Right kidney (tissue), 1 donor: Measurements from ENCODE around the gene CACNG5.
A peak's percentile ranks its signal among the peaks of the same experiment; 100 is the strongest.

Experiments
- DNase-seq: peaks from one replicate; pipeline ENCODE4 v3.0.0-alpha.2; 2016

The CACNG5 gene

DNA sequence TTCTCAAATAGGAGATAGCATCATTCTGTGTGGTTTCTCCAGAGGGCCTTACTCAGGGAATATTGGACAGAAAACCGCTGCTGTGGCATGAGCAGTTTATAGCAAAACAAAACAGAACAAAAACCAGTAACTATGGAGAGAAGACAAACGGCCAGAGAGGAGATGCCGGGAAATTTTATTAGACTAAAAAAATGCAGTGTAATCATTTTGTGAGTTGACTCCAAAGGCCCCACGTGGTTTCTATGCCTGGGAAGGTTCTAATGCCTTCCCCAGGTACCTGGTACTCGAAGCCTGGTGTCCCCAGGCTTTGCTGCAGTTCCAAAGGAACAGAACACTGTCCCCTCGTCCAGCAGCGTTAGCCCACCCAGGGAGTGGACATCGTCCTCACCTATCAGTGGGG, 12.9 kb upstream of the CACNG5 start:
- no peak for DNase-seq

DNA sequence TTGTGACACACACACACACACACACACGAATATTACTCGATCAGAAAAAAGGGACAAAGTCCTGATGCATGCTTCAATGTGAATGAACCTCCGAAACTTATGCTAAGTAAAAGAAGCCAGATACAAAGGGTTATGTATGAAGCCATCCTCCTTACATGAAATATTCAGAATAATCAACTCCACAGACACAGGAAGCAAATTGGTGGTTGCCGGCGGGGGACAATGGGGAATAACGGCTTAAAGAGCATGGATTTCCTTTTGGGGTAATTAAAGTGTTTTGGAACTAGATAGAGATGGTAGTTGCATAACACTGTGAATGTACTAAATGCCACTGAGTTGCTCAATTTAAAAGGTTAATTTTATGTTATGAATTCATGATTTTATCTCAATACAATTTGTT, 8.1 kb upstream of the CACNG5 start:
- DNase-seq = no peak

DNA sequence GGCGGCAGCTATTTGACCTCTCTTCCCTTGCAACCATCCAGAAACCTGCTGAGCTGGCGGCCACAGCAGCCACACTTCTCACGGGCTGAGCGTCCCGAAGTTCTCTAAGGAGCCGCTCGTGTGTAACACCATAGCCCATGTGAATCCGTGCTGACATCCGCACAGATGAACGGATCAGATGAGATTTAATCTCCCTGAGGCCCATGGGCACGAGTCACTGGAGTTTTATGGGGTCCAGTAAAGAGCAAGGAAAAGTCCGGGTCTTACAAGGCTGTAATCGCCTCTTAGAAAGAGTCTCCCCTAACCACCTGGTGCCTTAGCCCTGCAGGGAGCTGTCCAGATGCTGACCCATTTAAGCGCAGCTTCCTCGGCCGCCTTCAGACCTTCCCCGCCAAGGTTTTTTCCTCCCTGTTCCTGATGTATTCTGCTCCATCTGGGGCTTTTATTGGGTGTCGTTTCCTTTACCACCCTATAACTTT, 5.5 kb upstream of the CACNG5 start:
- DNase-seq = peak; percentile 69

DNA sequence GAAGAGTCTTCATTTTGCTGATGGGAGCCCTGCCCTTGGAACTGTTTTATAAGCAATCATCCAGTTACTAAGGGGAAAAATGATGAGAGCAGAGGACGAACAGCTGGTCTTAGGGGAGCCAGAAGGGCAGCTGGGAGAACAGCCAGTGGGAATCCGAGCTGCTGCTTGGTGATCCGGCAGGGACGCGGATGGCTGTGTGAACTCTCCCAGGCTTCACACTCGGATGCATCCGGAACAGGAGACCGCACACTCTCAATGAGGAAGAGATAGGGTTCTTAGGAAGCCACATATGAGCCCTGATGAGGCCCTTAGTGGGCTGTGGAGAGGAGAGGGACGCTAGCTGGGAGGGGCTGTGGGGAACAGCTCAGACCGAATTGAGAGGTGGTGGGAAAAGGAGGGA, 5.0 kb upstream of the CACNG5 start:
- DNase-seq = no peak

DNA sequence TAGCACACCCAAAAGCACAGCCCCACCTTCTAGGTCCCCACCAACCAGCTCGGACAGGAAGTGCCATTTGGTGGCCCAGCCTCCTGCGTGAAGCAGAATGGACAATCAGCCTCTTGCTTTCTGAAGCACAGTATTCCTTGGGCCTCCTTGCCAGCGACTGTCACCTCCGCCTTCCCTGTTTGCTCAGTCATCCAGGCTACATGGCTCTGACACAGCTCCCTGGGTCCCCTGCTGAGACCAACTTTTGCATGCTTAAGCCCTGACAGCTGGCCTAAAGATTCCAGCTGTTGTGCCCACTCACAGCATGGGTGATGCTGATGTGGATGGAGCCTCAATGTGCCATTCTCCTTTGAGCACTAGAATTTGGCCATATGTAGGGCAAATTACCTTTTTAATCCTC, 4.5 kb upstream of the CACNG5 start:
- no peak for DNase-seq

DNA sequence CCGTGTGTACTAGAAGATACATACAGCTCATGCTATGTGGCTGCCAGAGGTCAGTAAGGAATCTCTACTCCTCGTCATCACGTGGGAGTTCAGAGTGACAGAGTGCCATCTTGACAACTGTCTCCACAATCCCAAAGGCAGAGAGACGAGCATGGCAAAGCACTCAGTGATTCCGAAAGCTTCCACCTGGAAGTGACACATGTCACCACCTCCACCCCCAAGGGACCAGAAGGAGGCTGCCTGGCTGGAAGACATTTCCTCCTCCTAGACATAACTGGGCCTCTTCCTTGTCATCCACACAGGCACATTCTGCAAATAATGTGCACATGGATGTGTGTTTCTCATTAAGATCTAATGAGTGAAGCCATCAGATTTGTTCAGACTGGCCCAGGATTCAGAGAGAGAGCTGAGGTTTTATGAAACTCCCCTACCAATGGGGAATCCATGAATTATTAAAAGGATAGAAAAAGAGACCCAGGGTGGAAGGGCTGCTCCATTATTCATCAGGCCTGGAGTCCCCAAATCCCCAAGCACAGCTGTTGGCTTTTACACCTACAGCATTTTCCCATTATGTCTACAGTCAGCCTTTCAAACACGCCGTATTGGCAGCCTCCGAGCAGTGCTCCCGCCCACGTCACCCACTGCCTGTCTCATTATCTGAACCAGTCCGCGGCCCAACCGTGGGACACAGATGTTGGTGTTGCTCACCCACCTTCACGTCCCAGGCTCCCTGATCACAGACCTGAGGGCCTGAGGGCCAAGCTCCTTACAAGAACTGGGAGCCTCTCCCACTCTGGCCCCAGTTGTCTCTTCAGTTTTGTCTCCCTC, 3.3 kb upstream of the CACNG5 start:
- no peak for DNase-seq

DNA sequence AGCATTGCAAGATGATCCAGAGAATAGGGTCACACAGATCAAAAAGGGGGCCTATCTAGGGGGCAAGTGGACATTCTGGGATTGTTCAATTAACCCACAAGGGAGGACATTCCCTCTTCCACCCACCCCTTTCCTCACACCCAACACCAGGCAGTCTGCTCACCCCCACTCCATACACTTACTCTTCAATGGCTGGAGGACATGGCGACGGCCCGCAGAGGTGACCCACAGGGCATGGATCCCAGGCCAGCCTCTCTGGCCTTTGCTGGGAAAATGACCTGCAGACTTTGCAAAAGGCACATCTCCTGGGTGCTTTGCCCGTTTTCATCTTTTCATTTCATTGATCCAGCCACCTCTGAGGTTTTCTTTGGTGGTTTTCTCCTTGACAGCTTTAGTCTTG, 1.7 kb upstream of the CACNG5 start:
- no peak for DNase-seq

DNA sequence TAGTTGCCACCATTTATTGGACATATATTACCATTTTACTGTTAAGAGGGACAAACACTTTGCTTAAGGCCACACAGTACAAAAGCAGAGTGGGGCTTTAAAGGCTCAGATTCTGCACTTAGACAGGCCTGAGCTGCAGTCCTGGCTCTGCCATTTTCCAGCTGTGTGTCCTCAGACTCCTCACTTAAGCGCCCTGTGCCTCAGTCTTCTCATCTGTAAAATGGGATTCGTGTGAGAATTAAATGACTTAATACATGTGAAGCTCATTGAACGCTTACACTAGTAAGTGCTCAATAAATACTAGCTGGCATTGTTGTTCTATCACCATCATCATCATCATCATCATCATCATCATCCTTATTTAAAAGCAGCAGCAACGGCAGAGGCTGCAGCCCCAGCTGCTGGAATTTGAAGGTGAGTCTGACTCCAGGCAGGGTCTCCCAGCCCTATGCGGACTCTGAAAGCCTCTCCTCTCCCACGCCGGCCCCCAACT, 445 bp upstream of the CACNG5 start:
- DNase-seq = peak; percentile 43

DNA sequence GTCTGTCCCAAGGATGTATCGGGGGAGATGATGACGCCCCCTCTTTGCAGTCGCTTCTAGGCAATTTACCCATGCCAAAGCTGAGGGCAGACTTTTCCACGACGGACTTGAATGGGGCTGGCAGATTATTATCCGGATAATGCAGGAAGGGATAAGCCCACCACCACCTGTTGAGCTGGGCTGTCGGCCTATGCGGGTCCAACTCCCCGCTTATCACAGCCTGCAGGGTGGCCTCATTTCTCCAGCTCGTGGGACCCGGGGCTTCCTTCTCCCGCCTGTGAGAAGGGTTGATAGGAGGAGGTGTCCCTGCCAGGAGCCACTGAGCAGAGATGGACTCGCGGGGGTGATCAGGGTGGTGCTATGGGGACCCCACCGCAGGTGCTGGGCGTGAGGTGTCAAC, 559 bp downstream of the CACNG5 start:
- peak; percentile 19 for DNase-seq

DNA sequence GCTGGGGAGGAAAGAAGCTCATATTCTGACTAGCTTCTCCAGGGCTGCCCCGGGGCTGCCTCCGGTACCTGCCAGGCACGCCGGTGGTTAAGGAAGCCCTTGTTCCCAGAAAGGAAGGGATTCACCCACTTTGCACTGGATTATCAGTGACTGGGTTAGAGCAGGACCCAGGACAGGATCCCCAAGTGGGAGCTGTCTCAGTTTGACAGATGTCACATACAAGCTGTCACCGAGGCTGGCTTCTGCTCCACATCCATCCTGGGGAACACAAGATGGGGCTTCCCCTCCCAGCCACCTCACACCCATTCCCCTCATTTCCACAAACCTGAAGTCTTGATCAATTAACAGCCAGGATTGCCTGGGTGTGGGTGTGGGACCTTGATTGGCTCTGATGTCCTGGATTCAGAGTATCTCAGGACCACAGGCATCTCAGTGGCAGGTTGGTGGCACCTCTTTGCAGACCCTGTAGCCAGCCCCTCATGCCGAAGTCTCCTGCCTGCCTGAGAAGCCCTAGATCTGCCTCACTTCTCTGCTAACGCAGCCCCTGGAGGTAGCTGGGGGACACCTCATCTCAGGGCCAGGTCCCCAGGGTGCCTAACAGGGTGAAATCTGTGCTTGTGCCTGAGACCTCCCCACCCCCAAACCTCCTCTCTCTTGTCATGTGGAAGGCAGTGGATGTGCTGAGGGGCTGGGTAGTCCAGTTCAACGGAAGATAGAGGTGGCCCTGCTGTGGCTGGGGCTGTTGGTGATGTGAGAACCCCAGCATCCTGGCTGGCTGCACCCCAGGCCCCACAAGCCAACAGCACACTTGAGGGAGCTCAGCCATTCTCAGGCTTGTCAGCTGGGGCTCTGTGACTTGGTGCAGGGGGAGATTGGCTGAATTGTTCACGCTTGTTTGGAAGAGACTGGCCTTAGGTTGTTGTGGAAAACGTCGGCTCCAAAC, 1.4 kb downstream of the CACNG5 start:
- DNase-seq = peak; percentile 3

DNA sequence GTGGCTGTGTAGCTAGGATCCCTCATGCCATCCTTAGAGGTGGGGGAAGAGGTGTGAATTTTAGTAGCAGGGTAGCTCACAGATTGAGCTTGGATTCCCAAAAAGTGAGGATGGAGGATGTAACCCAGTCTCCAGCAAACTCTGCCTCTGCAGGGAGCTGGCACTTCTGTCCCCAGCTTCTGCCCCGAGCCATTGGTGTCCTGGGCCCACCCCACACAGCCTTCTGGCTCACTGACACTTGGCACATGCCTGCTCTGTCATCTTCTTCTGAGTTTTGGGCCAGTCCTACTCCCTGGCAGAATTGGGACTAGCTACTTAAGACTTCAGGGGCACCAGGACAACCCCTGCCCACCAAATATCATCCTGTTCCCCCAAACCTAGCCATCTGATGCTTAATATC, 2.3 kb downstream of the CACNG5 start:
- no peak for DNase-seq

DNA sequence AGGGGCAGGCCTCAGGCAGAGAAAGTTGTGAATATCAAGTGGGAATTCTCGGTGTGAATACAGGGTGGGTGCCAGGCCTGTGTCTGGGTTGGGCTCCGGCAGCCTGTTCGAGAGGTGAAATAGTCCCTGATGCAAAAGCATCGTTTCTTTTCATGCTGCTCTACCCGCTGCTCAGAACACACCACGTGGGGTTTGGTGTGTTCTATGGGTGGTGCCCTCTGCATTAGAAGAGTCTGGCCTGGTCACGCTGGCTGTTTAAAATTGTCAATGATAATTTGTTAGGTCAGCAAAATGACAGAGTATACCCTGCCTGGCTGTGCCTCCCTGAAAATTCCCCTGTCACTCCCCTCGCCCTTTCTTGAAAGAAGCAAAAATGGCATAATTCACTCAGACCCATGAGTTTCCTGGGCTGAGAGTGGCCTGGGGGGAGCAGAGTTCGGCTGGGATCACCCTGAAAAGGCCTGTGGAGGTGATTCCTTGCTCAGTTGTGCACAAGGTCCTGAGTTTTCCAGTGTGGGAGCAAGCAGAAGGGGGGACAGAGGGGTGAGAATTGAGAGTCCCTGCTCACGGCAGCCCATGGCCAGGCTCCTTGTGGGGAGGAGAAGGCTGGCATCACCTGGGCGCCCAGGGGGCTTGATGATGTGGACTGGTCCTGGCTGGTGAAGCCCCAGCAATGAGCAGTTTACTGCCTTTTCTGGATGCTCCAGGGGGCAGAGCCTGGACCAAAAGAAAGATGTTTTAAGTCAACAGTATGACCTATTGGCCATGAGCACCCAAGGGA, 3.2 kb downstream of the CACNG5 start:
- DNase-seq = no peak

DNA sequence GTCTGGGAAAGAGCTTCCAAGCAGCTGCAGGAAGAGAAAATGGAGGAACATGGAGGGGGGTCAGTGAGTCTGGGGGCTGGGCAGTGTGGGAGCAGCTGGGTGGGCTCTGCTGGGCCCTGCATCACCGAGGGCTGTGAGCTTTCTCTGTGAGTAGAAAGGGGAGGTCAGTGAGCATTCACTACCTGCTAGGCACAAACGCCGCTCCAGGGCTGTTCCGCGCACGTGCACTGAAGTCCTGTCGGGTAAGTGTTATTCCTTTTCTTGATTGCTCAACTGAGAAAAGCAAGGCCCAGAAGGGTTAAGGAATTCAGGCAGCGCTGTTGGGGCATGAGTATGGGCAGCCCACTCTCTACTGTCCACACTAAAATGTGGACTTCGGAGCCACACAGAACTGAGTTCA, 4.7 kb downstream of the CACNG5 start:
- DNase-seq = no peak

DNA sequence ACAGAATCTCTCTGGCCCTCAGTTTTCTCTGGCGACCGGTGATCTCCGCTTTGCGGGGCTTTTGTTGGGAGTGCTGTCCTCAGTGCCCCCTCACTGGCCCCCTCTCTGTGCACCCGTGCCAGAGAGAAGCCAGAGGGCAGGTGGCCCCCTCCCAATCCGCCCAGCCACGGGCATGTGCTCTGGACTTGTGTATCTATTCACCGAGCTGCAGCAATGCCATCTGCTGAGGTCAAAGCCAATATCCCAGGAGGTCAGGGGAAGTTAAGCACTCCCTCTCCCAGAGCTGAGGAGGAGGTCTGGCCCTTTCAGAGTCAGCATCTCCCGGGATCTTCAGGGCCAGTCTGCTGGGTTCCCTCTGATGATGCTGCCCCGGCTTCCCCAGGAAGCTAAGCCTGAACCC, 5.1 kb downstream of the CACNG5 start:
- DNase-seq = no peak

DNA sequence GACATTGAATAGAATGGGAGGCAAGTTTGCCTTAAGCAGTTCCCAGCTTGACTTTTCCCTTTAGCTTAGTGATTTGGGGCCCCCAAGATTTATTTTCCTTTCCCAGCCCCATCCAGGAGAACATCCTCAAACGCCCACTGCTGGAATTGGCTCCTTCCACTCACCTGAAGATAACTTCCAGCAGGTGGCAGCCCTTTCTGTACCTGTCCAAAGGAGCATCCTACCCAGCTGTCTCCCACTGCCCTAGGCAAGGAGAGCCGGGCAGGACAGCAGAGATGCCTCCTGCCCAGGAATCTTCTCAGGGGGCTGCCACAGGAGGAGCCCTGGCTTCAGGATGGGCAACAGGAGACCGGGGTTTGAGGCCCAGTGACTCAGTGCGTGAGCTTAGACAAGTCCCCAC, 6.4 kb downstream of the CACNG5 start:
- DNase-seq = no peak

DNA sequence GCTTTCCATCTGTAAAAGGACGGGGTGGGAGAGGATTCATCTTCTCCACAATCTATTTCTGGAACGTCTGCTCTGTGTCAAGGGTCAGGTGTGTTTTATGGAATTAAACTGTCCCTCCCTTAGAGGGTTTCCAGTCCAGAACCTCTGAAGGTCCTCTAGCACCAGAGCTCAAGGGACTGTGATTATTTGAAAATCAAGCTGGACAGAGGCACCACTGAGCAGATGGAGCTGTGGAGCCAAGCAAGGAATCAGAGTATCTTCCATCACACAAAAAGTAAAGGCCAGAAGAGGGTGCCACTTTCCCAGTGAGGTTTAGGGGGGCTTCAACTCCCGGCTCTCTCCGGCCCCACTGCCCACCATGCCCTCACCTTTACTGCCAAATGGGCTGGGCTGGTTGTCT, 6.8 kb downstream of the CACNG5 start:
- no peak for DNase-seq

DNA sequence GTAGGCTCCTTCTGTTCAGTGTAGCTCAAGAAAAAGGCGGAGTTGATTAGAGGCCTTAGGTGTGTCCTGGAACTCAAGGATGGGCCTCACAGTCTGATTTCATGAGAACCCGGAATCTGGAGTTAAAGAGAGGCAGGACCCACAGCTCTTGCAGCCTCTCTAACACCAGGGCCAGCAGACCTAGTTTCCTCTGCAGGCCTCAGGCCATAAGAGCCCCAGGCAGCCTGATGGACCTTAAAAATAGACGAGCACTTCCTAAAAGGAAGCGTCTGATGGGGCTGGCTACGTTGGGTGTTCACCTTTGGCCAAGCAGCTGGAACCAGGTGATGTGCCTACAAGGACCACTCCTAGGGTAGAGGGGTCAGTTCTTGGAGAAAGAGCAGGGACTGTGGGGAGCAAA, 7.6 kb downstream of the CACNG5 start:
- DNase-seq = no peak

DNA sequence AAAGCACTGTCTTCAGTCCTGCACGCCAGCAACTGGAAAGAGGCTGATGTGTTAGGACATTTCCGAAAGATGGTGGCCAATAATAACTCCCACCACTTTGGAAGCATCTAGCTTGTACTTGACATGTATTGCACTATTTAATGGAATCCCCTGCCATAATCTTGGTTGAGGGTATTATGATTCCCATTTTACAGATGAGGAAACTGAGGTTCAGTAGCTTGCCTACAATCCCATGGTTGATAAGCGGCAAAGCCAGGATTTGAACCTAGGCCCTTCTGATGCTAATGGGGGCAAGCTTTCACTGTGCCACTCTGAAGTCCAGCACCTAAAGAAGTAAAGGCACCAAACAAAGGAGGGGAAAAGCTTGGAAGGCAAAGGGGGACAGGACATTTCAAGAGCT, 8.0 kb downstream of the CACNG5 start:
- DNase-seq = no peak

DNA sequence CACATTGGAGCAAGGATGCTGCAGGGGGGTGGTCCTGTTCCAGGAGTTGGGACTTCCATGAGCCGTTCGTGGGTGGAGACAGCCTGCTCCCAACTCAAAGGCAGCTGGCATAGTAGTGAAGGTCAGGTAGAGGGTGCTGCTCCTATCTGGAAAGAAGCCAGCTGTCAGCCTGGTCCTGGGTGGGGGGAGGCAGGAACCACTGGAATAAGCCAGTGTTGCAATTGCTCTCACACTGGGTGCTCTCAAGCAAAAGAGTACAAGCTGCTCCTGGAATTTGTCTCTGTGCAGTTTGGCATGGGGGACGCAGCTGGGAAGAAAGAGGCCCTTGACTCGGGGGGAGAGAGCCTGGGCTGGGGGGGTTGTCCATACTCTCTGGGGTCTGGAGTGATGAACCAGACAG, 8.7 kb downstream of the CACNG5 start:
- DNase-seq = no peak

DNA sequence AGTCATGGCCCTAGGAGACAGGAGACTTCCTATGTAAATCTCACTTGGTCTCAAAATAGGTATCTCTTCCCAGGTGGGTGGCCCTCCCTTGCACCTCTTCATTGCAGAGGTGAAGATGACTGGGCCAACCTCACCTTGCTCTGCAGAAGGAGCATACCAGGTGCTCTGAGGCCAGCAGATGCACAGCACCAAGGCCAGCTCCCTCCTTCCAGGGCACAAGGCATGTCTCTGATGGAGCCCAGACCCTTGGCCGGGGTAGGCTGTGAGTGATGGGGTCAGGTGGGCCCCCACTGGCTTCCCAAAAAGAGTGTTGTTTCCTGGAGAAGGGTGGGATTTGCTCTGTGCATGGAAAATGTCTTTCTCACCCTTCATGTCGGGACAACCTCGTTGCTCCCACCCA, 12.8 kb downstream of the CACNG5 start:
- no peak for DNase-seq

DNA sequence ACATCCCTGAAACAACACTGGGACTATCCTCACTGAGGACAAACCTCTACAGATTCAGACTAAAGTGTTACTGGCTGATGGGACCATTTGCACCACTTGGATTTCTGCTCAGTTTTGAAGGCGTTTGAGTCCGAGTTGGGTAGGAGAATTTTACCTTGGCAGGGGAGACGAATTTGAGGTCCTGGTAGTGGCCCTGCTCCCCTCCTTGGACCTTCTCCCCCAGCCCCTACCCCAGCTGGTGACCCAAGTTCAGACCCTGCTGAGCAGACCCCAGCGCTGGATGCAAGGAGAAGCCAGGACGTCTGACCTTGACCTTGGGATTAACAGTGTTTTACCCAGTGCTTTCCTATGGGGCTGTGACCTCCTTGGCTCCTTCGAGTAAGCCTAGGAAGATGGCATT, 13.6 kb downstream of the CACNG5 start:
- DNase-seq = no peak

DNA sequence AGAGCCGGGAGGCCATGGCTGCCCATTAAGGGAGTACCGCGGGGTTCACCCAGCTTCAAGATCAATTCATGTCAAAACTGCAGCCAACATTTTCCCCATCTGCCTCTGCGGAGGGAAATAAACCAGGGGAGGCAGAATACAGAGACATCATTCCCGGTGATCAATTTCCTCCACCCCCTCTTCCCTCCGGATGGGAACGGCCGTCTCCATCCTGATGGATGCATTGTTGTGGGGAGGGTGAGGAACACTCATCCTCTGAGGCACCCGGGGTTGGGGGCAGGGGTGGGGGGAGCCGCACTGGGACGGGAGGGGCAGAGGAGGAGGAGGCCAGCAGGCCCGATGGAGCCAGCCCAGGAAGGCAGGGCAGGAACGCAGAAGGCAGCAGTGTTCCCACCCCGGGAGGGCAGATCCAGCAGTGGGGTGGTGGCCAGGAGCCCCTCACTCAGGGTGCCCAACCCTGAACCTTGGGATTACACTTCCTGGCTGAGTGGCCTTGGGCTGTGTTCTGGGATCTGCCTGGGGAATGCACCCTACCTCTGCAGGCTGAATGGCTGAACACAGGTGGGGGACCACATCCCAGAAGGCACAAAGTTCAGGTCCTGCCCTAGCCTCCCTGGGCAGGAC, 14.2 kb downstream of the CACNG5 start:
- DNase-seq = no peak
